Endothelial cell of umbilical vein (primary cell): ENCODE measurements around the gene STMN3. TPM values are rescaled to one million over a fixed set of nuclear protein-coding genes. Genes with fewer than 3 reads are reported as not detected.
A peak's percentile ranks its signal among the peaks of the same experiment; 100 is the strongest.

Experiments
- BruUV-seq: library from RNA; stranded (reverse); fragments of 400-500 nt; replicated peaks from 2 replicates; lab custom pipeline; 2021; lab: Mats Ljungman, UMichigan
- CTCF ChIA-PET: fragments of 300-600, 350-600 bp; sonication (Branson Sonifier 250); formaldehyde crosslinking; loops from one replicate; lab custom pipeline; 2021; ENCODE audit warnings: antibody characterized with exemption, inconsistent platforms; lab: Charles Lee
- POLR2A ChIA-PET: fragments of 300-600, 350-600 bp; sonication (Branson Sonifier 250); formaldehyde crosslinking; loops from one replicate; lab custom pipeline; 2021; ENCODE audit warnings: antibody characterized with exemption, inconsistent platforms; lab: Charles Lee
- DNase-seq: peaks from one replicate; pipeline ENCODE4 v3.0.0-alpha.2; 2011; ENCODE audit warnings: low read depth, low spot score
- FAIRE-seq: peaks from 2 replicates; lab custom pipeline; 2011; peaks lifted over from hg19 to GRCh38; lab: Jason Lieb, UNC
- H2AFZ ChIP-seq: 2 replicates; pipeline ENCODE4 v1.6.0; 2012; ENCODE audit warnings: low read depth, low read length, control low read depth, inconsistent platforms
- H3K27ac ChIP-seq: 2 replicates; pipeline ENCODE4 v1.5.1; 2011; ENCODE audit warnings: low read depth, mild to moderate bottlenecking, control low read depth, low read length, moderate library complexity; ENCODE audit not compliant: insufficient read depth
- H3K27me3 ChIP-seq, 2 experiments: 2 replicates each; pipeline versions ENCODE4 v1.6.0 to v1.6.1; 2011; ENCODE audit warnings: low read length in 2 of 2, mixed read lengths in 1 of 2; ENCODE audit not compliant: control insufficient read depth in 2 of 2, insufficient read depth in 2 of 2
- H3K36me3 ChIP-seq, 2 experiments: 2 replicates in 1 of 2; 3 replicates in 1 of 2; pipeline ENCODE4 v1.5.1; 2011; ENCODE audit warnings: low read length in 2 of 2, mild to moderate bottlenecking in 1 of 2, moderate library complexity in 1 of 2; ENCODE audit not compliant: control insufficient read depth in 2 of 2, insufficient read depth in 2 of 2; ENCODE audit errors: extremely low read depth in 1 of 2
- H3K4me1 ChIP-seq: 3 replicates; pipeline ENCODE4 v1.5.1; 2011; ENCODE audit warnings: mild to moderate bottlenecking, low read length; ENCODE audit not compliant: control insufficient read depth, insufficient read depth; ENCODE audit errors: extremely low read depth
- H3K4me2 ChIP-seq: 2 replicates; pipeline ENCODE4 v1.6.1; 2011; ENCODE audit warnings: low read length, control low read depth, mixed read lengths; ENCODE audit not compliant: insufficient read depth
- H3K4me3 ChIP-seq, 3 experiments: fragments of 200-600 bp in 1 of 3; sonication (generic), shearing (Covaris generic) in 1 of 3; replicated peaks in 1 of 3; 2 replicates each; pipeline ENCODE4 v1.5.1; 2011 to 2016; ENCODE audit warnings: control low read depth in 3 of 3, low read length in 3 of 3, mild to moderate bottlenecking in 2 of 3, inconsistent platforms in 1 of 3, low read depth in 1 of 3, moderate library complexity in 1 of 3; ENCODE audit not compliant: insufficient read depth in 1 of 3
- H3K79me2 ChIP-seq: 2 replicates; pipeline ENCODE4 v1.6.0; 2012; ENCODE audit warnings: low read length, inconsistent platforms; ENCODE audit not compliant: control insufficient read depth, insufficient read depth
- H3K9ac ChIP-seq: replicated peaks from 2 replicates; pipeline ENCODE3; 2011; ENCODE audit warnings: low read length, control low read depth; ENCODE audit not compliant: insufficient read depth; ENCODE audit errors: extremely low read depth
- H3K9me1 ChIP-seq: replicated peaks from 3 replicates; pipeline ENCODE4 v1.6.0; 2011; ENCODE audit warnings: mild to moderate bottlenecking, low read length; ENCODE audit not compliant: control insufficient read depth, insufficient read depth; ENCODE audit errors: extremely low read depth
- H3K9me3 ChIP-seq: replicated peaks from 2 replicates; pipeline ENCODE4 v1.5.1; 2012; ENCODE audit warnings: low read length, inconsistent platforms; ENCODE audit not compliant: control insufficient read depth, insufficient read depth
- H4K20me1 ChIP-seq: replicated peaks from 2 replicates; pipeline ENCODE3; 2011; ENCODE audit warnings: mild to moderate bottlenecking, low read length; ENCODE audit not compliant: control insufficient read depth, insufficient read depth; ENCODE audit errors: extremely low read depth
- CTCF ChIP-seq, 2 donors: IDR thresholded peaks; 1 replicate in 1 of 2; 2 replicates in 1 of 2; pipeline ENCODE4 v1.5.1; 2011; ENCODE audit warnings: low read length in 2 of 2, mild to moderate bottlenecking in 2 of 2, moderate library complexity in 2 of 2, control low read depth in 1 of 2, inconsistent platforms in 1 of 2, low read depth in 1 of 2; ENCODE audit not compliant: insufficient read depth in 1 of 2; ENCODE audit errors: extremely low read depth in 1 of 2
- EZH2 ChIP-seq: IDR thresholded peaks from 2 replicates; pipeline ENCODE4 v1.6.1; 2012; ENCODE audit warnings: borderline replicate concordance, low read depth, mild to moderate bottlenecking, moderate library complexity, low read length, inconsistent platforms; ENCODE audit not compliant: severe bottlenecking
- FOS ChIP-seq: IDR thresholded peaks from 2 replicates; pipeline ENCODE4 v1.6.1; 2011; ENCODE audit warnings: mild to moderate bottlenecking, low read length, moderate library complexity, borderline replicate concordance; ENCODE audit not compliant: insufficient read depth
- GATA2 ChIP-seq: IDR thresholded peaks from 2 replicates; pipeline ENCODE4 v1.7.0; 2011; ENCODE audit warnings: low read depth, mild to moderate bottlenecking, moderate library complexity, mixed read lengths, low read length; ENCODE audit not compliant: insufficient read length, insufficient read depth
- JUN ChIP-seq: IDR thresholded peaks from 2 replicates; pipeline ENCODE4 v1.6.1; 2011; ENCODE audit warnings: borderline replicate concordance, low read depth; ENCODE audit not compliant: insufficient read length, insufficient read depth
- MAX ChIP-seq: IDR thresholded peaks from 2 replicates; pipeline ENCODE4 v1.6.1; 2011; ENCODE audit not compliant: insufficient read depth, insufficient read length
- MYC ChIP-seq: IDR thresholded peaks from one replicate; pipeline ENCODE4 v1.6.1; 2011; ENCODE audit warnings: mild to moderate bottlenecking, low read depth, low read length
- POLR2A ChIP-seq: IDR thresholded peaks from 2 replicates; pipeline ENCODE4 v1.6.1; 2012; ENCODE audit warnings: low read depth, mild to moderate bottlenecking, control low read depth, low read length
- POLR2AphosphoS5 ChIP-seq: IDR thresholded peaks from 2 replicates; pipeline ENCODE4 v1.6.1; 2012; ENCODE audit warnings: low read depth, mild to moderate bottlenecking, control low read depth, low read length, moderate library complexity; ENCODE audit not compliant: insufficient read depth
- dilution Hi-C: fragments of 300-500 bp; cut with MboI; formaldehyde crosslinking; loops from one replicate; pipeline ENCODE4 v1.15.0; 2019; ENCODE audit warnings: low sequenced_read_pairs; ENCODE audit not compliant: extremely low pct_ligation_motif_present
- intact Hi-C: fragments of 100-400 bp; cut with micrococcal nuclease; formaldehyde crosslinking; loops from one replicate; pipeline ENCODE4 v1.10.0; 2022
- polyA plus RNA-seq, 4 experiments: library from polyadenylated mRNA; depleted of rRNA in 3 of 4; stranded (reverse) in 3 of 4; unstranded in 1 of 4; fragments of >200 nt; gene quantifications; 2 replicates each; pipeline versions ENCODE4 v1.2.1 to v1.2.3, GENCODE V29; 2011 to 2012; ENCODE audit warnings: missing spikeins in 1 of 4
- total RNA-seq: library from RNA; stranded (reverse); gene quantifications from 2 replicates; pipeline ENCODE4 v1.2.3, GENCODE V29; 2021

The STMN3 gene
- total and polyA plus RNA-seq, 2 donors (not counting 3 experiments of a cell fraction or from before 2014, with no cell fraction given), result 1.7 to 4.7 TPM

GRCh38 chr20:63693083-63693732 is 40.0 kb upstream of the STMN3 start:
- no peaks in the 10 kb centered on the region for H3K9me1 ChIP-seq
- BruUV-seq, result no TSS peak
- no peaks in the 10 kb centered on the region for H3K9me3 ChIP-seq
- no peaks in the 10 kb centered on the region for H3K36me3 ChIP-seq
- H3K9ac ChIP-seq, result no peak overlapping the region
- TF ChIP-seq POLR2A (no peak), MYC (no peak), CTCF (IDR thresholded peaks at IDR 0.05; ENCODE audit: extremely low read depth in 1 of 2, insufficient read depth in 1 of 2, low read depth in 1 of 2, low read length in 2 of 2) (no peak), EZH2 (no peak), MAX (no peak), POLR2AphosphoS5 (no peak), JUN (no peak), GATA2 (no peak), FOS (no peak)
- dilution Hi-C loops, result no loop called here
- no peaks in the 10 kb centered on the region for H3K79me2 ChIP-seq
- POLR2A ChIA-PET, result no interaction called here
- no peaks in the 10 kb centered on the region for H3K27me3 ChIP-seq
- H3K4me2 ChIP-seq, result no peak overlapping the region
- H2AFZ ChIP-seq, result no peak overlapping the region
- CTCF ChIA-PET, result interaction anchor here (1.4 kb wide), 1 partner anchor 51 kb away, joined by 3 read pairs; no protein-coding TSS in a partner anchor
- no peak overlapping the region for H3K27ac ChIP-seq
- peaks cover 25% of the 10 kb centered on the region for H3K4me1 ChIP-seq
- DNase-seq, result no peak
- intact Hi-C loops, result no loop called here
- no peak overlapping the region for H3K4me3 ChIP-seq
- no peaks in the 10 kb centered on the region for H4K20me1 ChIP-seq
- FAIRE-seq, result peak; percentile 24
